ENCODE results near the gene RPP25. TPM values are rescaled to one million over a fixed set of nuclear protein-coding genes. Genes with fewer than 3 reads are reported as not detected.

Gene RPP25
- total and polyA plus RNA-seq, 2 of the 13 experiments (the other 11 are each of a cell fraction or from before 2014, with no cell fraction given): 0.05 to 0.11 TPM

DNA sequence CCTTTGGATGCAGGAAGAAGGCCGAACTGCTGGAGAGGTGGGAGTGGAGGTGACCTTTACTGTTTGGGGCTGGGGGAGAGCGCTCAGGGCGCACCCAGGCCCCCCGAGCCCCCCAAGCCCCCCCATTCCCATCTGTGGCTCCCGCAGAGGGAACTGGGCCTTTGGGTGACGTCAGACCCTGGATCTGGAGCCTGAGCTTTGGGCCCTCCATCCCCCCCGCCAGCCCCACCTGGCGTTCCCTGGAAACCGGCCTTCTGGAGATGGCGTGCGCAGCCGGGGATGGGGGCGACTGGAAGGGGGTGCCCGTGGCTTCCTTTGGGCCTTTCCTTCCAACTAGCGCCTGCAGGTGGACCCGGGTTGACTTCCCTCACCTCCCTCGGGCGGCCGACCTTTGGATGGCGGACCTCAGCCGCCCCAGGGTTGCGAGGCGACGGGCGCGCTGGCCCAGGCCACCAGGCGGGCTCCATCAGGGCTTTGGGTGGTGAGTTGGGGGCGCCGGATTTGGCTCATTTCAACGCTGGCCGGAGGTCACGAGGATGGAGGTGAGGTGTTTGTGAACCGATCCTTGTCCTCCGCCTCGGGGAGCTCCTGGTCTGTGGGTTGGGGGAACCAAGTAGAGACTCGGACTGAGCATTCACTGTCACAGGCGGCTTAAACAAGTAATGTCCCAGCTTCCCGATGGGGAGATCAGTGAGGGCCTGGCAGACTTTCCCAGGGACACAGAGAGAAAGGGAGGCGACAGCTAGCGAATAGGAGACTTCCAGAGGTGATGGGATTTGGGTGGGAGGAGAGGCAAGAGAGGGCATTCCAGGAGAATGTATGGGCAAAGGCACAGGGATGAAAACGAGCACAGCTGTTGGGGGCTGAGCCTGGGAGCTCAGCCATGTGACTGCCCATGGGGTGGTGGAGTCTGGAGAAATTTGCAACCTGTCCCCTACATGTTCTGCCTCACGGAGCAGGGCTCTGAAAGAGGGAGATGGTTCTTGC lies 39.5 kb upstream of the RPP25 start (continued):
- TF ChIP-seq PREB (CRISPR knock-in tag; IDR thresholded peaks at IDR 0.05) (no peak), KDM5A (IDR thresholded peaks at IDR 0.05; ENCODE audit: borderline replicate concordance, low read length) (peak; percentile 64; the same call in 1 of the 2 replicates), DNMT3B (CRISPR knock-in tag; conservative IDR thresholded peaks at IDR 0.05) (no peak), THYN1 (CRISPR knock-in tag; IDR thresholded peaks at IDR 0.05; ENCODE audit: borderline replicate concordance, low read depth) (no peak), ZSCAN5A (CRISPR knock-in tag; IDR thresholded peaks at IDR 0.05; ENCODE audit: borderline replicate concordance) (no peak), ZNF280B (CRISPR knock-in tag; IDR thresholded peaks at IDR 0.05; ENCODE audit: borderline replicate concordance) (no peak), ZNF296 (CRISPR knock-in tag; conservative IDR thresholded peaks at IDR 0.05) (no peak), ZNF672 (CRISPR knock-in tag; IDR thresholded peaks at IDR 0.05) (no peak), IRF1 (CRISPR knock-in tag; IDR thresholded peaks at IDR 0.05; ENCODE audit: low read depth) (no peak), PCBP1 (IDR thresholded peaks at IDR 0.05; ENCODE audit: borderline replicate concordance, low read depth, low read length) (no peak), EHMT2 (IDR thresholded peaks at IDR 0.05; ENCODE audit: borderline replicate concordance, low read depth, low read length) (no peak), MATR3 (CRISPR knock-in tag; IDR thresholded peaks at IDR 0.05) (no peak), FOXC1 (CRISPR knock-in tag; IDR thresholded peaks at IDR 0.05; ENCODE audit: borderline replicate concordance) (no peak), ZNF543 (CRISPR knock-in tag; IDR thresholded peaks at IDR 0.05) (peak; percentile 56; the same call in 1 of the 2 replicates), EZH2 (conservative IDR thresholded peaks at IDR 0.05; ENCODE audit: low read depth, low read length) (no peak), HNRNPK (IDR thresholded peaks at IDR 0.05; ENCODE audit: low read depth, low read length, poor library complexity, severe bottlenecking) (no peak), ZBTB7A (CRISPR knock-in tag; IDR thresholded peaks at IDR 0.05) (no peak), MTA1 (CRISPR knock-in tag; IDR thresholded peaks at IDR 0.05; ENCODE audit: borderline replicate concordance) (peak; percentile 43; the same call in 1 of the 2 replicates)
- TF ChIP-seq, protein P1, sequence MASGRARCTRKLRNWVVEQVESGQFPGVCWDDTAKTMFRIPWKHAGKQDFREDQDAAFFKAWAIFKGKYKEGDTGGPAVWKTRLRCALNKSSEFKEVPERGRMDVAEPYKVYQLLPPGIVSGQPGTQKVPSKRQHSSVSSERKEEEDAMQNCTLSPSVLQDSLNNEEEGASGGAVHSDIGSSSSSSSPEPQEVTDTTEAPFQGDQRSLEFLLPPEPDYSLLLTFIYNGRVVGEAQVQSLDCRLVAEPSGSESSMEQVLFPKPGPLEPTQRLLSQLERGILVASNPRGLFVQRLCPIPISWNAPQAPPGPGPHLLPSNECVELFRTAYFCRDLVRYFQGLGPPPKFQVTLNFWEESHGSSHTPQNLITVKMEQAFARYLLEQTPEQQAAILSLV (CRISPR knock-in tag; IDR thresholded peaks at IDR 0.05; ENCODE audit: borderline replicate concordance): no peak
- TF ChIP-seq, protein P2, sequence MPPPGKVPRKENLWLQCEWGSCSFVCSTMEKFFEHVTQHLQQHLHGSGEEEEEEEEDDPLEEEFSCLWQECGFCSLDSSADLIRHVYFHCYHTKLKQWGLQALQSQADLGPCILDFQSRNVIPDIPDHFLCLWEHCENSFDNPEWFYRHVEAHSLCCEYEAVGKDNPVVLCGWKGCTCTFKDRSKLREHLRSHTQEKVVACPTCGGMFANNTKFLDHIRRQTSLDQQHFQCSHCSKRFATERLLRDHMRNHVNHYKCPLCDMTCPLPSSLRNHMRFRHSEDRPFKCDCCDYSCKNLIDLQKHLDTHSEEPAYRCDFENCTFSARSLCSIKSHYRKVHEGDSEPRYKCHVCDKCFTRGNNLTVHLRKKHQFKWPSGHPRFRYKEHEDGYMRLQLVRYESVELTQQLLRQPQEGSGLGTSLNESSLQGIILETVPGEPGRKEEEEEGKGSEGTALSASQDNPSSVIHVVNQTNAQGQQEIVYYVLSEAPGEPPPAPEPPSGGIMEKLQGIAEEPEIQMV (CRISPR knock-in tag; IDR thresholded peaks at IDR 0.05; ENCODE audit: low read depth): no peak

Measured in HepG2 (cell line).